Cardiac muscle cell (in vitro differentiated cells and primary cell): ENCODE data around the gene ZPLD1. TPM values are rescaled to one million over a fixed set of nuclear protein-coding genes. Genes with fewer than 3 reads are reported as not detected.
A peak's percentile ranks its signal among the peaks of the same experiment; 100 is the strongest.

Source experiments
- DNase-seq, 2 donors: peaks; one replicate each; pipeline versions ENCODE4 v3.0.0 to v3.0.0-alpha.2; 2010 to 2017; ENCODE audit warnings: low read depth in 1 of 2, low spot score in 1 of 2
- H3K27ac ChIP-seq: fragments of 200-600 bp; sonication (generic); 2 replicates; pipeline ENCODE4 v1.5.1; 2016
- H3K27me3 ChIP-seq: fragments of 200-600 bp; sonication (generic); 2 replicates; pipeline ENCODE4 v1.6.0; 2016; ENCODE audit warnings: control low read depth
- H3K36me3 ChIP-seq: fragments of 200-600 bp; sonication (generic); 2 replicates; pipeline ENCODE4 v1.5.1; 2016; ENCODE audit warnings: control low read depth
- H3K4me1 ChIP-seq: fragments of 200-600 bp; sonication (generic); 2 replicates; pipeline ENCODE4 v1.8.1; 2017; ENCODE audit warnings: low read depth, mild to moderate bottlenecking, mixed run types
- H3K4me3 ChIP-seq: fragments of 200-600 bp; sonication (generic); 2 replicates; pipeline ENCODE4 v1.5.1; 2016; ENCODE audit warnings: mild to moderate bottlenecking
- H3K9me3 ChIP-seq: fragments of 200-600 bp; sonication (generic); 2 replicates; pipeline ENCODE4 v1.5.1; 2017; ENCODE audit warnings: low read depth, mild to moderate bottlenecking, control low read depth
- polyA plus RNA-seq: library from polyadenylated mRNA; unstranded; fragments of >200 nt; fragmentation: Nextera tagmentation; extraction: Ambion mirVana; gene quantifications from 2 replicates; pipeline ENCODE4 v1.2.1, GENCODE V29; 2016
- total RNA-seq: library from RNA; depleted of rRNA; stranded (reverse); fragments of >200 nt; gene quantifications from 2 replicates; pipeline ENCODE4 v1.2.3, GENCODE V29; 2016
- TF ChIP-seq, protein P1 (sequence below): IDR thresholded peaks from 2 replicates; pipeline ENCODE4 v1.5.1; 2012; ENCODE audit warnings: low read depth, mild to moderate bottlenecking, low read length

Gene ZPLD1
- total and polyA plus RNA-seq, 2 experiments from 2014 or later: 0.60 TPM; not detected in 1

DNA sequence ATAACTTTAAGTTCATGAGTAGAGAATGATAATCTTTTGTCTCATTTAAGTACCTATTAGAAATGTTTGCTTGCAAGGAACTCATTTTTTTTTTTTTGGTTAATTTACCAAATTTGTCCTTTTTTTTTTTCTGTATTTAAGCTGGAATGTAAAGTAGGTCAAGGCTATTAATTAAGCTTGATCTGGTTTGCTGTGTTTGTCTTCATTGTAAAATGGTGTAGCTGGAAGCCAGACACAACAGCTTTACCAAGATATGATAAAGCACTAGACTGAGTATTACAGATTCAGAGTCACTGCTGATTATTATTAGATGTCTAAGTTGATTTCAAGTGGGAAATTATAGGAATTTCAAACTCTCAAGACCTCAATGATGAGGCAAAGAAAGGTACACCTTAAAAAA, 15.0 kb upstream of the ZPLD1 start:
- TF ChIP-seq, protein P1, sequence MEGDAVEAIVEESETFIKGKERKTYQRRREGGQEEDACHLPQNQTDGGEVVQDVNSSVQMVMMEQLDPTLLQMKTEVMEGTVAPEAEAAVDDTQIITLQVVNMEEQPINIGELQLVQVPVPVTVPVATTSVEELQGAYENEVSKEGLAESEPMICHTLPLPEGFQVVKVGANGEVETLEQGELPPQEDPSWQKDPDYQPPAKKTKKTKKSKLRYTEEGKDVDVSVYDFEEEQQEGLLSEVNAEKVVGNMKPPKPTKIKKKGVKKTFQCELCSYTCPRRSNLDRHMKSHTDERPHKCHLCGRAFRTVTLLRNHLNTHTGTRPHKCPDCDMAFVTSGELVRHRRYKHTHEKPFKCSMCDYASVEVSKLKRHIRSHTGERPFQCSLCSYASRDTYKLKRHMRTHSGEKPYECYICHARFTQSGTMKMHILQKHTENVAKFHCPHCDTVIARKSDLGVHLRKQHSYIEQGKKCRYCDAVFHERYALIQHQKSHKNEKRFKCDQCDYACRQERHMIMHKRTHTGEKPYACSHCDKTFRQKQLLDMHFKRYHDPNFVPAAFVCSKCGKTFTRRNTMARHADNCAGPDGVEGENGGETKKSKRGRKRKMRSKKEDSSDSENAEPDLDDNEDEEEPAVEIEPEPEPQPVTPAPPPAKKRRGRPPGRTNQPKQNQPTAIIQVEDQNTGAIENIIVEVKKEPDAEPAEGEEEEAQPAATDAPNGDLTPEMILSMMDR: no peak
- no peak for DNase-seq
- Histone ChIP-seq H3K4me1 (no peaks in the 10 kb centered on the region), H3K9me3 (no peaks in the 10 kb centered on the region), H3K36me3 (no peaks in the 10 kb centered on the region), H3K27ac (no peak overlapping the region), H3K4me3 (no peak overlapping the region), H3K27me3 (no peaks in the 10 kb centered on the region)

DNA sequence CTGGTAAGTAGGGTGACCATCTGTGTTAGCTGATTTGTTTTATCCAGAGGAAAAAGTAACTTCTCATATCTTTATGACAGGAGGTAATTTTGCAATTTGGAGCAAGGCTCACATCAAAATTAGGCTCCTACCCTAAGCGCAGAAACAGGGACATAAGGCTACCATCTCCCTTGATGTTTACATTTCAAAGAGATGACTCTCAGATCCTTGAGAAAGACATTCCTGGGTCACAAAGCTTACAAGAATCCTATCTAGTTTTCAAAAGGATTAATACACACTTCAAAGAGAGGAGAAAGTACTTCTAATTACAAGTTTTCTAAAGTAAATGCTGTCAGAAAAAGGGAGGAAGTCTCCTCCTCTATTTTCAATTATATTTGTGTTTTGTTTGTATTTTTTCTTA, 7.0 kb downstream of the ZPLD1 start:
- DNase-seq: no peak
- Histone ChIP-seq H3K36me3 (no peaks in the 10 kb centered on the region), H3K4me3 (no peak overlapping the region), H3K4me1 (no peaks in the 10 kb centered on the region), H3K27ac (no peak overlapping the region), H3K27me3 (no peaks in the 10 kb centered on the region), H3K9me3 (no peaks in the 10 kb centered on the region)
- TF ChIP-seq, protein P1: no peak

DNA sequence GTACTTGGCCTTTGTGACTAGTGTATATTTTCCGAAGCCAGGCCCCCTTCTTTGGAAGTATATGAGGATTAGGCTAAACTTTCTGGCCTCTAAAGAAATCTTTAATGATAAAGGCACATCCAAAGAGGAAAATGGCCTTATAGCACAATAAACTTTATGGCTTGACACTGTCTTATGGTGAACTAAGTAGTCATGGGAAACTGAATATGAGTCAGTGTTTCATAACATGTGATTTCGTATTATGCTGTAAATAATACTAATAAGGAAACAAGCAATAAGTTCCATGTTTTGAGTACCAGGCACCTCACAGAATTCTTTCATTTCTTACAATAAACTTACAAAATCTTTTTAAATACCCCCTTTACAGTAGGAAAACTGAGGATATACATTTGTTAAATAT, 8.2 kb downstream of the ZPLD1 start:
- no peak for DNase-seq
- H3K27ac ChIP-seq: no peak overlapping the region
- no peaks in the 10 kb centered on the region for H3K36me3 ChIP-seq
- H3K27me3 ChIP-seq: no peaks in the 10 kb centered on the region
- no peaks in the 10 kb centered on the region for H3K9me3 ChIP-seq
- H3K4me1 ChIP-seq: no peaks in the 10 kb centered on the region
- H3K4me3 ChIP-seq: no peak overlapping the region
- TF ChIP-seq, protein P1: no peak

DNA sequence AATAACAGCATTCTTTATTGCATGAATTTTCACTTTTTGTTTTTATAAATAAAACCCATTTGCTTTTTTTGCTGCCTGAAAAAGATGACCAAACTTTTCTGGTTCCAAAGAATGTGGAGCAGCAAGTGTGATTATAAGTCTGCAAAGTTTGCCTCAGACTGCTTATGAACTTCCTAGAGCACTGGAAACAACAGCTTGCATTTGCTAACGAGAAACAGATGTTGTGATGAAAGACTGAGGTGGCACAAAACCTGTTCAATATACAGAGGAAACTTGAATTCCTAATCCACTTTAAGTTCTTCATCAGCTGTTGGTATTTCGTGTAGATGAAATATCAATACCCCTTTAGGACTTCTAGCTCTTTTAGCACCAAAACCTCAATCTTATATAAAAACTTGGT, 9.3 kb downstream of the ZPLD1 start:
- no peaks in the 10 kb centered on the region for H3K4me1 ChIP-seq
- no peaks in the 10 kb centered on the region for H3K9me3 ChIP-seq
- TF ChIP-seq, protein P1: no peak
- H3K36me3 ChIP-seq: no peaks in the 10 kb centered on the region
- H3K4me3 ChIP-seq: no peak overlapping the region
- no peak overlapping the region for H3K27ac ChIP-seq
- H3K27me3 ChIP-seq: no peaks in the 10 kb centered on the region
- DNase-seq: peak; percentile 22 to 50

DNA sequence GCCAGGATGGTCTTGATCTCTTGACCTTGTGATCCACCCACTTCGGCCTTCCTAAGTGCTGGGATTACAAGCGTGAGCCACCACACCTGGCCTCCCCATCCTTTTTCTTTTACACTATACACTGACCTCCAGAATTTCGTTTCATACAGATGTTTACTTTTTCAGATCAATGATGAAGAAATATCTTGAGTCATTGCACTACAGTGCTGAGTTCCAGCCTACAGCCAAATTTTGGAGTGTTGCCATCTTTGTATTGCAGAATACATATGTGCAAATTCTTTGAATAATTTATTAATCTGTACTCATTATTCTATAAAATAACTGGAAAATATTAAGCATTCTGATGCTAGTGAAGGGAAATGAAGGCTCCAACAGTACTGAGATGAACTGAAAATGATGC, 12.5 kb downstream of the ZPLD1 start:
- H3K4me1 ChIP-seq: no peaks in the 10 kb centered on the region
- no peaks in the 10 kb centered on the region for H3K27me3 ChIP-seq
- no peak overlapping the region for H3K27ac ChIP-seq
- no peak overlapping the region for H3K4me3 ChIP-seq
- H3K9me3 ChIP-seq: no peaks in the 10 kb centered on the region
- no peaks in the 10 kb centered on the region for H3K36me3 ChIP-seq
- DNase-seq: peak in 1 of 2 donors; percentile 67
- TF ChIP-seq, protein P1: no peak

DNA sequence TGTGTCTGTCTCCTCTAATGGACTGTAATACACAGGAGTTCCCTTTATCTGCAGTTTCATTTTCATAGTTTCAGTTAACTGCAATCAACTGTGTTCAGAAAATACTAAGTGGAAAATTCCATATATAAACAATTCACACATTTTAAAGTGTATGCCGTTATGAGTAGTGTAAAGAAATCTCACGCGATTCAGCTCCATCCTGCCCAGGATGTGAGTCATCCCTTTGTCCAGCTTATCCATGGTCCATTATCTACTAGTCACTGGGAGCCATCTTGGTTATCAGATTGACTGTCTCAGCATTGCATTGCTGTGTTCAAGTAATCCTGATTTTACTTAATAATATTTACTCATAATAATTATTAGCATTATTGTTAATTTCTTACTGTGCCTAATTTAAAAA, 14.5 kb downstream of the ZPLD1 start:
- TF ChIP-seq, protein P1: no peak
- DNase-seq: peak in 1 of 2 donors; percentile 44
- Histone ChIP-seq H3K9me3 (no peaks in the 10 kb centered on the region), H3K27ac (no peak overlapping the region), H3K4me3 (no peak overlapping the region), H3K36me3 (no peaks in the 10 kb centered on the region), H3K27me3 (no peaks in the 10 kb centered on the region), H3K4me1 (no peaks in the 10 kb centered on the region)
